Nephron progenitor cell (in vitro differentiated cells): Measurements from ENCODE around the gene CLNK.

Experiments
- DNase-seq: peaks from one replicate; pipeline ENCODE4 v3.0.0; 2021
- H3K27ac Mint-ChIP-seq: 2 replicates; pipeline ENCODE4 v1.8.0; 2021; ENCODE audit warnings: mild to moderate bottlenecking, moderate library complexity, mixed read lengths
- H3K27me3 Mint-ChIP-seq: 2 replicates; pipeline ENCODE4 v1.8.0; 2021; ENCODE audit warnings: mild to moderate bottlenecking, low read depth, mixed read lengths; ENCODE audit not compliant: poor library complexity
- H3K36me3 Mint-ChIP-seq: 2 replicates; pipeline ENCODE4 v1.8.0; 2021; ENCODE audit warnings: low read depth, mixed read lengths
- H3K4me1 Mint-ChIP-seq: 2 replicates; pipeline ENCODE4 v1.8.0; 2021; ENCODE audit warnings: mixed read lengths
- H3K4me3 Mint-ChIP-seq: 2 replicates; pipeline ENCODE4 v1.8.0; 2021; ENCODE audit warnings: mild to moderate bottlenecking, moderate library complexity, mixed read lengths
- H3K9me3 Mint-ChIP-seq: 2 replicates; pipeline ENCODE4 v1.8.0; 2021; ENCODE audit warnings: mild to moderate bottlenecking, moderate library complexity, mixed read lengths
- TF ChIP-seq, protein P1 (sequence below): fragments of 200-600 bp; sonication (generic); IDR thresholded peaks from 2 replicates; pipeline ENCODE4 v1.5.0; 2021; ENCODE audit warnings: antibody characterized with exemption

The CLNK gene

DNA sequence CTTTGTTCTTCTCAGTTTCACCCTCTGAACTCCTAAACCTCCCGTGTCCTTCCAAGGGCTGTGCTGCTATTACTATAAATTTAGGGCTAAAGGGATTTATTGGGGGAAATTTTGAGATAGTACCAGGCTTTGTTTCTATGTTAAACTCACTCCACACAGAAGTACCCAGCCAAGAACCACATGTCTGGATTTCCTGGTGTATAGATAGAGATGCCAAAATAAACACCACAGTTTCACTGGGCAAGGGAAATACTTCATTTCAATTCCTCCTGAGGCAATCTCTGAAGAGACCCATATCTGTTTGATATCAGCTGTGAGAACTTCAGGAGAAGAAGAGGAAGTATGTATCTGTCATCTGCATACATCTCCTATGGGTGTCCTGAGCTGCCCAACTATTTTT lies 21.7 kb upstream of the CLNK start:
- Mint-ChIP-seq H3K4me1 (no peaks in the 10 kb centered on the region), H3K27me3 (no peaks in the 10 kb centered on the region), H3K36me3 (no peaks in the 10 kb centered on the region), H3K4me3 (no peak overlapping the region), H3K9me3 (peaks cover 3% of the 10 kb centered on the region), H3K27ac (no peak overlapping the region)
- TF ChIP-seq, protein P1, sequence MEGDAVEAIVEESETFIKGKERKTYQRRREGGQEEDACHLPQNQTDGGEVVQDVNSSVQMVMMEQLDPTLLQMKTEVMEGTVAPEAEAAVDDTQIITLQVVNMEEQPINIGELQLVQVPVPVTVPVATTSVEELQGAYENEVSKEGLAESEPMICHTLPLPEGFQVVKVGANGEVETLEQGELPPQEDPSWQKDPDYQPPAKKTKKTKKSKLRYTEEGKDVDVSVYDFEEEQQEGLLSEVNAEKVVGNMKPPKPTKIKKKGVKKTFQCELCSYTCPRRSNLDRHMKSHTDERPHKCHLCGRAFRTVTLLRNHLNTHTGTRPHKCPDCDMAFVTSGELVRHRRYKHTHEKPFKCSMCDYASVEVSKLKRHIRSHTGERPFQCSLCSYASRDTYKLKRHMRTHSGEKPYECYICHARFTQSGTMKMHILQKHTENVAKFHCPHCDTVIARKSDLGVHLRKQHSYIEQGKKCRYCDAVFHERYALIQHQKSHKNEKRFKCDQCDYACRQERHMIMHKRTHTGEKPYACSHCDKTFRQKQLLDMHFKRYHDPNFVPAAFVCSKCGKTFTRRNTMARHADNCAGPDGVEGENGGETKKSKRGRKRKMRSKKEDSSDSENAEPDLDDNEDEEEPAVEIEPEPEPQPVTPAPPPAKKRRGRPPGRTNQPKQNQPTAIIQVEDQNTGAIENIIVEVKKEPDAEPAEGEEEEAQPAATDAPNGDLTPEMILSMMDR: no peak
- no peak for DNase-seq

DNA sequence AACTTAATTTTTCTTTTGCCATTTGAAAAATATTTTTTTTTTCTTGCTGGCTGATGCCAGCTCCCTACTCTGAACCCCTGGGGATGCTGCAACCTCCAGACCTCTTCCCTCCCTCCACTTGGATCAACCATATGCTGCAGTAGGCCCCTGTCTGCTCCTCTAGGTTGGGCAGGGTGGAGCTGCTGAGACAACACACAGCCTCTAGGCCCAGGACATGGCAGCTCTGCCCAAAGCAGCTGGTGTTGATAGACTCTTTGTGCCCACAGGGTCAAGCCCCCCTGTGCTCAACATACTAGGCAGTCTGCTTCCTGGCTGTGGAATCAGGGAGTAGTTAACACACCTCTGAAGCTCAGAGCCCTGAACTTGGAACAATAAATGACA lies 19.9 kb upstream of the CLNK start:
- no peak overlapping the region for H3K27ac Mint-ChIP-seq
- DNase-seq: no peak
- no peak overlapping the region for H3K4me3 Mint-ChIP-seq
- no peaks in the 10 kb centered on the region for H3K4me1 Mint-ChIP-seq
- TF ChIP-seq, protein P1: no peak
- H3K9me3 Mint-ChIP-seq: no peaks in the 10 kb centered on the region
- no peaks in the 10 kb centered on the region for H3K27me3 Mint-ChIP-seq
- no peaks in the 10 kb centered on the region for H3K36me3 Mint-ChIP-seq

- Mint-ChIP-seq H3K36me3 (no peaks in the 10 kb centered on the region), H3K4me1 (no peaks in the 10 kb centered on the region), H3K9me3 (peaks cover 4% of the 10 kb centered on the region), H3K27ac (no peak overlapping the region), H3K27me3 (no peaks in the 10 kb centered on the region), H3K4me3 (no peak overlapping the region)
- TF ChIP-seq, protein P1: no peak
- DNase-seq: no peak
Observed at GRCh38 chr4:10703766-10704429, 19.3 kb upstream of the CLNK start.

- DNase-seq: no peak
- H3K27ac Mint-ChIP-seq: no peak overlapping the region
- H3K9me3 Mint-ChIP-seq: peaks cover 8% of the 10 kb centered on the region
- TF ChIP-seq, protein P1: no peak
- H3K4me1 Mint-ChIP-seq: no peaks in the 10 kb centered on the region
- no peaks in the 10 kb centered on the region for H3K36me3 Mint-ChIP-seq
- H3K27me3 Mint-ChIP-seq: no peaks in the 10 kb centered on the region
- no peak overlapping the region for H3K4me3 Mint-ChIP-seq
Observed at GRCh38 chr4:10703156-10703555, 18.6 kb upstream of the CLNK start.

DNA sequence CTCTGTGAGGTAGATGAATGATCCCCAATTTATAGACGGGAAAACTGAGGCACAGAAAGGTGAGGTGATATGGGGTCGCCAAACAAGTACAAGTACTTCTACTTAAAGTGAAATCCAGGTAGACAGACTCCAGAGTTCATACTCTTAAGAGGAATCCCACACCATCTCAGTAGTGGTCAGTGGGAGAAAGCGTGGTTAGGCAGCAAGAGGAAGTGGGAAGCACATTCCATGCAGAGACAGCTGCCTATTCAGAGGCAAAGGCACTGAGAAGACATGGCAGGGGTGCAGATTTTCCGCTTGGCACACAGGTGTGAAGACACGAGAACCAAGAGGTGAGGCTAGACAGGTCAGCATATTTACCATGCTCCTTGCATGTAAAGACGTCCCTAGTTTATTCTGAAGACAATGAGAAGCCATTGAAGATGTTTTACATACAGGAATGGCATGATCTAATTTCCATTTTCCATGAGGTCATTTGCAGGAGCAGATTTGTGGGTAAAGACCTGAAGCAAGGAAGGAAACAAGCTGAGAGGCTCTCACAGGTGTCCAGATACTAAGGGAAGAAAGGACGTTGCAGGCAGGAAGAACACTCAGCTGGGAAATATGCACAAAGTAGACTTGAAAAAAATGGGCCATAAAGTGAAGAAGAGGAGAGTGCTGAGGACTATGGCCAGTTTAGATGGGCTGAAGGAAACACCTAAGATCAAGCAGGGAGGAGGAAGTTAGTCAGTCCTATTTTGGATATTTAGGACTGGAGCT lies 17.3 kb upstream of the CLNK start:
- Mint-ChIP-seq H3K36me3 (no peaks in the 10 kb centered on the region), H3K4me1 (no peaks in the 10 kb centered on the region), H3K4me3 (no peak overlapping the region), H3K27me3 (no peaks in the 10 kb centered on the region), H3K27ac (no peak overlapping the region), H3K9me3 (peaks cover 8% of the 10 kb centered on the region)
- TF ChIP-seq, protein P1: no peak
- DNase-seq: no peak

DNA sequence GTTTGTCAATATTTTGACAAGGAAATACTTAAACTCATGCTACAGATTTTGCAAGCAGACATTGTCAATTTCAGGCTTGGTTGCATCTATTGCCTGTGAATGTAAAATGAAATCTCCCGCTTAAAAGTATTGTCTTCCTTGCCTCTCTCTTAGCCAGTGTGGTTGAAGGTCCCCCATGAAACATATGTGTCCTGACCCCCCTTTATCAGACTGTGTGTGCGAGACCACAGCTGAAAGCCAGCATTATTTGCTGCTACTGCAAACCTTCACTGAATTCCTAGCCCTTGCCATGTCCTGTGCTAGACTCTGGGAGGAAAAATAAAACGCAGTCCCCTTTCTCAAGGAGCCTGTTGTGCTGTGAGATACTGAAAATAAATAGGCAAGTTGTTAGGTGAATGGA lies 16.6 kb upstream of the CLNK start:
- no peak for DNase-seq
- TF ChIP-seq, protein P1: no peak

More for the DNA sequence above, 16.6 kb upstream of the CLNK start:
- Mint-ChIP-seq H3K4me3 (no peak overlapping the region), H3K9me3 (peaks cover 8% of the 10 kb centered on the region), H3K36me3 (no peaks in the 10 kb centered on the region), H3K4me1 (no peaks in the 10 kb centered on the region), H3K27me3 (no peaks in the 10 kb centered on the region), H3K27ac (no peak overlapping the region)
